Nucleus accumbens (tissue), 56 donors: ENCODE results near the gene ANKRD33B.
"Not testable (repeated sequence)": the region's sequence is repeated elsewhere in the genome, so short reads cannot be mapped to it uniquely, and the experiment has no call there.

ENCODE experiments used
- DNase-seq, 56 donors: peaks; one replicate each; lab custom pipeline; 2025; lab: John Stamatoyannopoulos, UW

ANKRD33B gene

GRCh38 chr5:10632110-10632761, 68.4 kb downstream of the ANKRD33B start:
- peak in 1 of 56 donors; percentile 26 for DNase-seq

GRCh38 chr5:10633271-10634049, 69.6 kb downstream of the ANKRD33B start:
- DNase-seq = no peak

GRCh38 chr5:10634050-10634449, 70.2 kb downstream of the ANKRD33B start:
- DNase-seq = no peak

- no peak for DNase-seq
Measured at GRCh38 chr5:10634562-10634961, 70.7 kb downstream of the ANKRD33B start.

- no peak for DNase-seq
Measured at GRCh38 chr5:10635257-10635866, 71.5 kb downstream of the ANKRD33B start.

- no peak for DNase-seq
Measured at GRCh38 chr5:10635867-10636350, 72.0 kb downstream of the ANKRD33B start.

- DNase-seq = no peak
Measured at GRCh38 chr5:10636363-10637142, 72.7 kb downstream of the ANKRD33B start.

GRCh38 chr5:10637944-10638343, 74.1 kb downstream of the ANKRD33B start:
- DNase-seq = no peak

- DNase-seq = not testable (repeated sequence)
Measured at GRCh38 chr5:10638723-10639122, 74.9 kb downstream of the ANKRD33B start.

GRCh38 chr5:10639846-10640368, 76.0 kb downstream of the ANKRD33B start:
- DNase-seq = no peak

GRCh38 chr5:10642367-10642766, 78.5 kb downstream of the ANKRD33B start:
- DNase-seq = no peak

GRCh38 chr5:10644192-10644591, 80.3 kb downstream of the ANKRD33B start:
- peak in 3 of 56 donors; percentile 3 to 23 (median 8) for DNase-seq

- no peak for DNase-seq
Measured at GRCh38 chr5:10645146-10645545, 81.3 kb downstream of the ANKRD33B start.

GRCh38 chr5:10645671-10646070, 81.8 kb downstream of the ANKRD33B start:
- no peak for DNase-seq

- no peak for DNase-seq
Measured at GRCh38 chr5:10647640-10648039, 83.8 kb downstream of the ANKRD33B start.

GRCh38 chr5:10648806-10649665, 85.2 kb downstream of the ANKRD33B start:
- no peak for DNase-seq

GRCh38 chr5:10649666-10650380, 86.0 kb downstream of the ANKRD33B start:
- no peak for DNase-seq

- DNase-seq = no peak
Measured at GRCh38 chr5:10652151-10652550, 88.3 kb downstream of the ANKRD33B start.

GRCh38 chr5:10652606-10653005, 88.7 kb downstream of the ANKRD33B start:
- DNase-seq = no peak
